Mesendoderm (in vitro differentiated cells): Measurements from ENCODE around the gene MYOD1. TPM values are rescaled to one million over a fixed set of nuclear protein-coding genes. Genes with fewer than 3 reads are reported as not detected.

Experiments
- DNase-seq: peaks from one replicate; pipeline ENCODE4 v3.0.0; 2013
- H2AK5ac ChIP-seq: 2 replicates; pipeline ENCODE4 v1.6.1; 2013; ENCODE audit warnings: low read length, inconsistent platforms
- H2BK120ac ChIP-seq: 2 replicates; pipeline ENCODE4 v1.6.1; 2013; ENCODE audit warnings: low read depth, mild to moderate bottlenecking, low read length, moderate library complexity, mixed read lengths
- H2BK15ac ChIP-seq: replicated peaks from 2 replicates; pipeline ENCODE4 v1.6.1; 2013; ENCODE audit warnings: low read depth, mild to moderate bottlenecking, moderate library complexity
- H2BK5ac ChIP-seq: 2 replicates; pipeline ENCODE4 v1.6.1; 2013; ENCODE audit warnings: low read length, inconsistent platforms
- H3K18ac ChIP-seq: 2 replicates; pipeline ENCODE4 v1.6.1; 2013; ENCODE audit warnings: mild to moderate bottlenecking, low read length, mixed read lengths
- H3K23ac ChIP-seq: one replicate; pipeline ENCODE4 v1.6.1; 2013; ENCODE audit warnings: low read length
- H3K27ac ChIP-seq: 2 replicates; pipeline ENCODE4 v1.5.1; 2013; ENCODE audit warnings: low read depth, mild to moderate bottlenecking, inconsistent platforms, low read length, moderate library complexity
- H3K27me3 ChIP-seq: 2 replicates; pipeline ENCODE4 v1.6.1; 2013; ENCODE audit warnings: low read length, control low read depth, mild to moderate bottlenecking, inconsistent platforms; ENCODE audit not compliant: insufficient read depth, poor library complexity
- H3K36me3 ChIP-seq: 2 replicates; pipeline ENCODE4 v1.6.1; 2013; ENCODE audit warnings: low read length, inconsistent platforms; ENCODE audit not compliant: control insufficient read depth, insufficient read depth
- H3K4ac ChIP-seq: one replicate; pipeline ENCODE4 v1.6.1; 2013; ENCODE audit warnings: low read depth, mild to moderate bottlenecking, low read length, moderate library complexity
- H3K4me1 ChIP-seq: 2 replicates; pipeline ENCODE4 v1.6.1; 2013; ENCODE audit warnings: low read depth, low read length, inconsistent platforms; ENCODE audit not compliant: control insufficient read depth
- H3K4me2 ChIP-seq: 2 replicates; pipeline ENCODE4 v1.6.1; 2013; ENCODE audit warnings: low read length
- H3K4me3 ChIP-seq: 2 replicates; pipeline ENCODE4 v1.5.1; 2013; ENCODE audit warnings: mild to moderate bottlenecking, low read length
- H3K56ac ChIP-seq: one replicate; pipeline ENCODE4 v1.6.1; 2013; ENCODE audit warnings: low read length
- H3K79me1 ChIP-seq: 2 replicates; pipeline ENCODE4 v1.6.1; 2013; ENCODE audit warnings: low read length, inconsistent platforms
- H3K79me2 ChIP-seq: 2 replicates; pipeline ENCODE4 v1.6.1; 2013; ENCODE audit warnings: mild to moderate bottlenecking, low read length; ENCODE audit not compliant: control insufficient read depth, insufficient read depth
- H3K9ac ChIP-seq: 2 replicates; pipeline ENCODE4 v1.6.1; 2013; ENCODE audit warnings: low read length, inconsistent platforms
- H4K5ac ChIP-seq: one replicate; pipeline ENCODE4 v1.6.1; 2013; ENCODE audit warnings: low read length
- H4K8ac ChIP-seq: one replicate; pipeline ENCODE4 v1.6.1; 2013; ENCODE audit warnings: low read depth, mild to moderate bottlenecking, control low read depth, low read length, moderate library complexity
- WGBS: extraction: QIAGEN DNeasy Blood & Tissue Kit; methylation state at CpG from one replicate; pipeline ENCODE4 v1.1.7; 2013; ENCODE audit warnings: low lambda C conversion rate, missing lambda C conversion rate; ENCODE audit not compliant: insufficient coverage; ENCODE audit errors: extremely low coverage; 5-methylcytosine and 5-hydroxymethylcytosine counted together
- polyA plus RNA-seq, 2 experiments: library from polyadenylated mRNA; stranded (reverse); fragments of 200-250 nt; gene quantifications; one replicate each; pipeline ENCODE4 v1.2.3, GENCODE V29; 2013

Gene MYOD1
- polyA plus RNA-seq (2013, experiment 1 of 2): not detected
- not detected for polyA plus RNA-seq (2013, experiment 2 of 2)

DNA sequence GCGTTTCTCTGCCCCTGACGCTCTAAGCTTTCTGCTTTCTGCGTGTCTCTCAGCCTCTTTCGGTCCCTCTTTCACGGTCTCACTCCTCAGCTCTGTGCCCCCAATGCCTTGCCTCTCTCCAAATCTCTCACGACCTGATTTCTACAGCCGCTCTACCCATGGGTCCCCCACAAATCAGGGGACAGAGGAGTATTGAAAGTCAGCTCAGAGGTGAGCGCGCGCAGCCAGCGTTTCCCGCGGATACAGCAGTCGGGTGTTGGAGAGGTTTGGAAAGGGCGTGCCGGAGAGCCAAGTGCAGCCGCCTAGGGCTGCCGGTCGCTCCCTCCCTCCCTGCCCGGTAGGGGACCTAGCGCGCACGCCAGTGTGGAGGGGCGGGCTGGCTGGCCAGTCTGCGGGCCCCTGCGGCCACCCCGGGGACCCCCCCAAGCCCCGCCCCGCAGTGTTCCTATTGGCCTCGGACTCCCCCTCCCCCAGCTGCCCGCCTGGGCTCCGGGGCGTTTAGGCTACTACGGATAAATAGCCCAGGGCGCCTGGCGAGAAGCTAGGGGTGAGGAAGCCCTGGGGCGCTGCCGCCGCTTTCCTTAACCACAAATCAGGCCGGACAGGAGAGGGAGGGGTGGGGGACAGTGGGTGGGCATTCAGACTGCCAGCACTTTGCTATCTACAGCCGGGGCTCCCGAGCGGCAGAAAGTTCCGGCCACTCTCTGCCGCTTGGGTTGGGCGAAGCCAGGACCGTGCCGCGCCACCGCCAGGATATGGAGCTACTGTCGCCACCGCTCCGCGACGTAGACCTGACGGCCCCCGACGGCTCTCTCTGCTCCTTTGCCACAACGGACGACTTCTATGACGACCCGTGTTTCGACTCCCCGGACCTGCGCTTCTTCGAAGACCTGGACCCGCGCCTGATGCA, at the start of gene MYOD1:
TSS of gene MYOD1 (plus strand) at position 544 of the 910 bp plus-strand sequence. CDS start at position 756, 212 bp downstream.
- peak within 1 kb of the TSS; percentile 56 for H3K4me2 ChIP-seq
- no peak within 1 kb of the TSS for H3K23ac ChIP-seq
- no peaks in the 10 kb centered on the region for H3K79me1 ChIP-seq
- H2BK120ac ChIP-seq: no peak within 1 kb of the TSS
- H2BK15ac ChIP-seq: no peak within 1 kb of the TSS
- no peaks in the 10 kb centered on the region for H3K79me2 ChIP-seq
- H3K36me3 ChIP-seq: no peaks in the 10 kb centered on the region
- H4K8ac ChIP-seq: no peak within 1 kb of the TSS
- no peak within 1 kb of the TSS for H3K4me3 ChIP-seq
- H3K56ac ChIP-seq: peak within 1 kb of the TSS; percentile 44
- H4K5ac ChIP-seq: no peak within 1 kb of the TSS
- peak within 1 kb of the TSS; percentile 51 for H3K9ac ChIP-seq
- no peak within 1 kb of the TSS for H3K27ac ChIP-seq
- DNase-seq: peak; percentile 51
- peaks cover 56% of the 10 kb centered on the region for H3K27me3 ChIP-seq
- no peak within 1 kb of the TSS for H3K4ac ChIP-seq
- no peak within 1 kb of the TSS for H3K18ac ChIP-seq
- no peak within 1 kb of the TSS for H2BK5ac ChIP-seq
- no CpG with 5 or more reads among the region's 68 CpGs for WGBS
- H3K4me1 ChIP-seq: no peaks in the 10 kb centered on the region
- H2AK5ac ChIP-seq: no peak within 1 kb of the TSS

GRCh38 chr11:17672469-17672868, 46.9 kb upstream of the MYOD1 start:
- no peak overlapping the region for H4K8ac ChIP-seq
- no peak overlapping the region for H3K4me2 ChIP-seq
- no peaks in the 10 kb centered on the region for H3K4me1 ChIP-seq
- no peaks in the 10 kb centered on the region for H3K79me2 ChIP-seq
- H3K9ac ChIP-seq: no peak overlapping the region
- no peak overlapping the region for H3K4ac ChIP-seq
- H2BK5ac ChIP-seq: no peak overlapping the region
- no peak overlapping the region for H2BK15ac ChIP-seq
- H4K5ac ChIP-seq: no peak overlapping the region
- H3K79me1 ChIP-seq: no peaks in the 10 kb centered on the region
- H3K18ac ChIP-seq: no peak overlapping the region
- no peak overlapping the region for H3K56ac ChIP-seq
- no peaks in the 10 kb centered on the region for H3K36me3 ChIP-seq
- no peak overlapping the region for H2AK5ac ChIP-seq
- no peak overlapping the region for H2BK120ac ChIP-seq
- WGBS: no CpG with 5 or more reads among the region's 7 CpGs
- no peaks in the 10 kb centered on the region for H3K27me3 ChIP-seq
- no peak overlapping the region for H3K27ac ChIP-seq
- no peak for DNase-seq
- H3K4me3 ChIP-seq: no peak overlapping the region
- H3K23ac ChIP-seq: no peak overlapping the region

DNA sequence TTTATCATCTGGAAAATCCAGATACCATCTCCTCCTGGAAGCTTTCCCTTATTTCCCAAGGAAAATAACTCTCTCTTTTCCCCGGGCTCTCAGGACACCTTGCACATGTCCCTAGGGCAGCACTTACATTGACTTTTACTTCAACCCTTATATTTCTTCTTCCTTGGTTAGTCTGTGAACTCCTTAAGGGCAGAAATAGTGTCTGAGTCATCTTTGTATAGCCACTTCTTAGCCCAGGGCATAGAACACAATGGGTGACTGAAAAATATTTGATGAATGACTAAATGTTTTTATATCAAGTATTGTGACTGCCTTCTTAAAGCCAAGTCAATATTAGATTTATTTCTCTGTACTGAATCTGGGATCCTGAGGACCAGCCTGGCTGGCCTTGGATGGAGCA, 45.4 kb upstream of the MYOD1 start:
- no peak overlapping the region for H2BK5ac ChIP-seq
- no peak overlapping the region for H3K9ac ChIP-seq
- H3K79me2 ChIP-seq: no peaks in the 10 kb centered on the region
- H3K36me3 ChIP-seq: no peaks in the 10 kb centered on the region
- no CpG with 5 or more reads among the region's 1 CpG for WGBS
- H3K79me1 ChIP-seq: no peaks in the 10 kb centered on the region
- H3K23ac ChIP-seq: no peak overlapping the region
- no peak overlapping the region for H4K8ac ChIP-seq
- H2BK120ac ChIP-seq: no peak overlapping the region
- no peak overlapping the region for H3K4me2 ChIP-seq
- H3K27me3 ChIP-seq: no peaks in the 10 kb centered on the region
- H3K27ac ChIP-seq: no peak overlapping the region
- H2BK15ac ChIP-seq: no peak overlapping the region
- H3K4me1 ChIP-seq: no peaks in the 10 kb centered on the region
- no peak overlapping the region for H3K4me3 ChIP-seq
- DNase-seq: no peak
- H4K5ac ChIP-seq: no peak overlapping the region
- no peak overlapping the region for H3K18ac ChIP-seq
- H3K56ac ChIP-seq: no peak overlapping the region
- no peak overlapping the region for H2AK5ac ChIP-seq
- no peak overlapping the region for H3K4ac ChIP-seq

GRCh38 chr11:17682848-17683247, 36.5 kb upstream of the MYOD1 start:
- no peak overlapping the region for H4K8ac ChIP-seq
- H2BK15ac ChIP-seq: no peak overlapping the region
- H3K56ac ChIP-seq: no peak overlapping the region
- no peaks in the 10 kb centered on the region for H3K27me3 ChIP-seq
- H3K27ac ChIP-seq: no peak overlapping the region
- no peak for DNase-seq
- H3K4me1 ChIP-seq: no peaks in the 10 kb centered on the region
- H3K4me2 ChIP-seq: no peak overlapping the region
- H2BK5ac ChIP-seq: no peak overlapping the region
- H3K23ac ChIP-seq: no peak overlapping the region
- no peaks in the 10 kb centered on the region for H3K79me1 ChIP-seq
- H3K4ac ChIP-seq: no peak overlapping the region
- no peaks in the 10 kb centered on the region for H3K79me2 ChIP-seq
- no peak overlapping the region for H2BK120ac ChIP-seq
- H3K18ac ChIP-seq: no peak overlapping the region
- no peak overlapping the region for H3K9ac ChIP-seq
- H3K36me3 ChIP-seq: no peaks in the 10 kb centered on the region
- no peak overlapping the region for H3K4me3 ChIP-seq
- H4K5ac ChIP-seq: no peak overlapping the region
- no peak overlapping the region for H2AK5ac ChIP-seq

DNA sequence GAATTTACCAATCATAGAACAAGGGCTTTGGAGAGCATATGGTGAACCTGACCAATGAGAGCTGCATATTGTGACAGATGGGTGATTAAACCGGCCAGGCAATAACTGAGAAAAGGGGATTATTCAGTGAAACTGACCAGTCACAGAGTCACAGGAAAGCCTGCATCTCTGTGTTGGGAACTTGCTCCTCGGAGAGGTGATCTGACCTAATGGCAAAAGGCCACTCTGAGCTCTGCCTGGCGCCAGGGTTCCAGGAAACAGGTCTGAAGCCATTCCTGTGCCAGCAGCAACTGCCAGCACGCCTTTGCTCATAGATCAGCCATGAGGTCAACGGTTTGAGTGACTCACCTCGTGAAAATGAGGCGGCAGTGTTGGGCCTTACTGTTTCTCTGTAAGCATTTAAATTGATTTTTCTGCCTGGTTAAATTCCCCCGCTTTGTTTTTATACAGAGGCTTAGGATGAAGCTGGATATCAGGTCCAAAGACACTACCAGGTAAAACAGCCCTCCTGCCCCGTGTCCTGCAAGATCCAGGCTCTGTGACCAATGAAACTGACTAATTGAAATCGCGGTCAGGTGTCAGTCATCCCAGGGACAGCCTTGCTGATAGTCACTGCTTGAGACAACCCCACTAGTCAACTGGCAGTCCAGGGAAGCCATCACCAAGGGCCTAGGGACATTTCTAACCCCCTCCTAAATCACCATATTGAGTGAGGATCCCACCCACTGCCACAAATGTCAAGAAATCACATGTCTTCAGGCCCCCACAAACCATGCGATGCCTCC, 35.8 kb upstream of the MYOD1 start:
- no peak overlapping the region for H3K4me3 ChIP-seq
- no peak overlapping the region for H3K9ac ChIP-seq
- no peaks in the 10 kb centered on the region for H3K27me3 ChIP-seq
- H3K56ac ChIP-seq: no peak overlapping the region
- H3K4me2 ChIP-seq: no peak overlapping the region
- no peak overlapping the region for H3K27ac ChIP-seq
- WGBS: no CpG with 5 or more reads among the region's 12 CpGs
- no peak overlapping the region for H4K5ac ChIP-seq
- no peaks in the 10 kb centered on the region for H3K79me2 ChIP-seq
- no peak overlapping the region for H2BK120ac ChIP-seq
- no peaks in the 10 kb centered on the region for H3K36me3 ChIP-seq
- no peaks in the 10 kb centered on the region for H3K4me1 ChIP-seq
- H2BK5ac ChIP-seq: no peak overlapping the region
- H2BK15ac ChIP-seq: no peak overlapping the region
- H4K8ac ChIP-seq: no peak overlapping the region
- DNase-seq: peak; percentile 69
- no peak overlapping the region for H3K18ac ChIP-seq
- H3K4ac ChIP-seq: no peak overlapping the region
- no peak overlapping the region for H3K23ac ChIP-seq
- H2AK5ac ChIP-seq: no peak overlapping the region
- H3K79me1 ChIP-seq: no peaks in the 10 kb centered on the region
